ENCODE measurements around the gene DDX60. TPM values are rescaled to one million over a fixed set of nuclear protein-coding genes. Genes with fewer than 3 reads are reported as not detected.

Gene DDX60
- total RNA-seq, 1 experiment from 2014 or later: 9.2 TPM

DNA sequence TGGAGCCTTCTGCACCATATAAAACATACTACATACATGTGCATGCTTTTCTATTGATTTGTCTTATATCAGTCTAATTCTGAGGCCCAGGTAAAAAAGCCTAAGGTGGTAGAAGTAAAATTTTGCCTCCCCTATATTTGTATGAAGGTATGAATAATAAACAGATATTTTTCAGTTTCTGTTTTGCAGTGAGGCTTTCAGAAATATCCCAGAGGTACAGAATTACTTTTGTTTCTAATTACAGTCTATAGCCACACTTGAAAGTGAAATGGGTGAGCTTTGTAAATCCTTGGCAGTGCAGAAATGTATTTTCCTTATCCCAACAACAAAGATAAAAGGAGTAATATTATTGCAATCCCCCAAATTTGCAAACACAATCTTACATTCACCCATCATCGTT, 59.5 kb downstream of the DDX60 start:
- Histone ChIP-seq H3K27me3 (ENCODE audit: low read length) (no peaks in the 10 kb centered on the region), H3K9me2 (replicated peaks; ENCODE audit: insufficient read depth, low read length) (no peaks in the 10 kb centered on the region), H2AFZ (ENCODE audit: low read length) (no peak overlapping the region; the same call in 1 of the 2 replicates), H3K4me2 (ENCODE audit: low read depth, low read length, poor library complexity, severe bottlenecking) (no peak overlapping the region), H3K79me2 (ENCODE audit: low read length) (no peaks in the 10 kb centered on the region), H3K9ac (ENCODE audit: low read length) (no peak overlapping the region), H3K4me3 (ENCODE audit: low read length) (no peak overlapping the region), H4K20me1 (ENCODE audit: insufficient read depth, low read depth, low read length) (no peaks in the 10 kb centered on the region), H3K9me3 (ENCODE audit: low read length) (no peaks in the 10 kb centered on the region), H3K36me3 (ENCODE audit: insufficient read depth, low read length) (no peaks in the 10 kb centered on the region), H3K27ac (ENCODE audit: low read length) (no peak overlapping the region), H3K4me1 (ENCODE audit: low read length) (peaks cover 8% of the 10 kb centered on the region)
- DNase-seq: no peak

DNA sequence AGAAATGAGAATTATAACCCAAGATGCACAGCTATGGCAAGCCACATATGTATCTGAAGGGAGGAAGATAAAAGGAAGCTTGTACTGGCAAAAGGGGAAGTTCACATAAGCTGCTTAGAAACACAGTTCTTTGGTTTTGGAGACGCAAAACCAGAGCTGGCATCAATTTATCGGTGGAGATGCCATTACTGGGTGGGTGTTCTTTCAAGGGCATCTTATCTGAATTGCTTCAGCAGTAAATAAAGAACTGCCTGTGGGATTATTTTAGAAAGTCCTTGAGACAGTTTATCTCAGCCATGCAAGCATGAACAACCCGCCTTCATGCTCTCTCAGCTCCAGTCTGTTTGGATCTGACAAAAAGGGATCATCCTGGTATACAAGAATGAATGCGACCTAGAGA, 60.8 kb downstream of the DDX60 start:
- Histone ChIP-seq H3K4me2 (ENCODE audit: low read depth, low read length, poor library complexity, severe bottlenecking) (no peak overlapping the region), H4K20me1 (ENCODE audit: insufficient read depth, low read depth, low read length) (no peaks in the 10 kb centered on the region), H3K4me1 (ENCODE audit: low read length) (peaks cover 8% of the 10 kb centered on the region), H3K79me2 (ENCODE audit: low read length) (no peaks in the 10 kb centered on the region), H3K36me3 (ENCODE audit: insufficient read depth, low read length) (no peaks in the 10 kb centered on the region), H3K9ac (ENCODE audit: low read length) (no peak overlapping the region), H3K4me3 (ENCODE audit: low read length) (no peak overlapping the region), H2AFZ (ENCODE audit: low read length) (0 out of 2 replicates have a peak overlapping the region, but pooled peaks have one; percentile 9), H3K27me3 (ENCODE audit: low read length) (no peaks in the 10 kb centered on the region), H3K9me3 (ENCODE audit: low read length) (no peaks in the 10 kb centered on the region), H3K9me2 (replicated peaks; ENCODE audit: insufficient read depth, low read length) (no peaks in the 10 kb centered on the region), H3K27ac (ENCODE audit: low read length) (no peak overlapping the region)
- no peak for DNase-seq

DNA sequence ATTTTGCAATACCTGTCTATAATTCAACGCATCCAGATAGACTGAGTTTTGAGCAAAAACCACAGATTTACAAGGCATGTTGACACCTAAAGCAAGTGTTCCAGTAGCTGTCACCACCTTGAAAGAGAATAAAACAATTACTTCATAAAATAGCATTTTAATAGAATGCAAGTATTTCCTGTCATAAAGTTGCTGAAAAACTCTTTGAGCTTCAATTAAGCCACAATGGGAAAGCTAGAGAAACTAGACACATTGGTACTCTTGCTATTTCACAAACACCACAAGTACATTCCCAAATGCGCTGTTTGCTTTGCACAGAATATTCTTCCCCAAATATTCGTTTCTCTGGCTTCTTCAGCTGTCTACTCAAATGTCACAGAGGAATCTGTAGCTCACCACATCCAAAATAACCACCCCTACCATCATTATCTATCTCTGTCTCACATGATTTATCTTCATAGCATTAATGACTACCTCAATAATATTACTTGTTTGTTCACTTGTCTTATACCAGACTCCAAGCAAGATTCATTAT, 70.3 kb downstream of the DDX60 start:
- H3K27ac ChIP-seq (ENCODE audit: low read length): no peak overlapping the region
- H3K36me3 ChIP-seq (ENCODE audit: insufficient read depth, low read length): no peaks in the 10 kb centered on the region
- no peak overlapping the region for H3K4me3 ChIP-seq (ENCODE audit: low read length)
- H3K9me2 ChIP-seq (replicated peaks; ENCODE audit: insufficient read depth, low read length): no peaks in the 10 kb centered on the region
- no peak for DNase-seq
- H3K79me2 ChIP-seq (ENCODE audit: low read length): no peaks in the 10 kb centered on the region
- H2AFZ ChIP-seq (ENCODE audit: low read length): no peak overlapping the region
- H3K9me3 ChIP-seq (ENCODE audit: low read length): no peaks in the 10 kb centered on the region
- H4K20me1 ChIP-seq (ENCODE audit: insufficient read depth, low read depth, low read length): no peaks in the 10 kb centered on the region
- H3K9ac ChIP-seq (ENCODE audit: low read length): no peak overlapping the region
- no peaks in the 10 kb centered on the region for H3K4me1 ChIP-seq (ENCODE audit: low read length)
- no peaks in the 10 kb centered on the region for H3K27me3 ChIP-seq (ENCODE audit: low read length)
- H3K4me2 ChIP-seq (ENCODE audit: low read depth, low read length, poor library complexity, severe bottlenecking): no peak overlapping the region

DNA sequence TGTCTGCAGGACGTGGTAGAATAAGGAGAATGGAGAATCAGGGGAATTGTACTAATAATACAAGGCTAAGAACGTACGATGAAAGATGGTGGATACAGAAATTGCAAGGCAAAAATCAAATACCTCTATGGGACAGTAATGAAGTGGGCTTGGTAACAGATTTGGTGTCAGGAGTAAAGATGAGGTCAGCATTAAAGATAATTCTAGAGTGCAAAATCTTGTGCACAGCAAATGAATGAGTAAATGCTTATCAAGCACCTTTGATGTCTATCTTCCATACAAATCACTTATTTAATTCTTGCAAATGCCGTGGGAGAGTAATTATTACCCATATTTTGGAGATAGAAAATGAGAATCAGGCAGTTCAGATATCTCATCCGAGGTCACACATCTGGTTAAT, 70.9 kb downstream of the DDX60 start:
- no peak overlapping the region for H3K4me2 ChIP-seq (ENCODE audit: low read depth, low read length, poor library complexity, severe bottlenecking)
- H3K27me3 ChIP-seq (ENCODE audit: low read length): no peaks in the 10 kb centered on the region
- H3K36me3 ChIP-seq (ENCODE audit: insufficient read depth, low read length): no peaks in the 10 kb centered on the region
- H2AFZ ChIP-seq (ENCODE audit: low read length): no peak overlapping the region
- no peaks in the 10 kb centered on the region for H4K20me1 ChIP-seq (ENCODE audit: insufficient read depth, low read depth, low read length)
- no peak overlapping the region for H3K27ac ChIP-seq (ENCODE audit: low read length)
- H3K79me2 ChIP-seq (ENCODE audit: low read length): no peaks in the 10 kb centered on the region
- H3K4me1 ChIP-seq (ENCODE audit: low read length): no peaks in the 10 kb centered on the region
- H3K4me3 ChIP-seq (ENCODE audit: low read length): no peak overlapping the region
- no peaks in the 10 kb centered on the region for H3K9me3 ChIP-seq (ENCODE audit: low read length)
- H3K9ac ChIP-seq (ENCODE audit: low read length): no peak overlapping the region
- DNase-seq: no peak
- H3K9me2 ChIP-seq (replicated peaks; ENCODE audit: insufficient read depth, low read length): no peaks in the 10 kb centered on the region

DNA sequence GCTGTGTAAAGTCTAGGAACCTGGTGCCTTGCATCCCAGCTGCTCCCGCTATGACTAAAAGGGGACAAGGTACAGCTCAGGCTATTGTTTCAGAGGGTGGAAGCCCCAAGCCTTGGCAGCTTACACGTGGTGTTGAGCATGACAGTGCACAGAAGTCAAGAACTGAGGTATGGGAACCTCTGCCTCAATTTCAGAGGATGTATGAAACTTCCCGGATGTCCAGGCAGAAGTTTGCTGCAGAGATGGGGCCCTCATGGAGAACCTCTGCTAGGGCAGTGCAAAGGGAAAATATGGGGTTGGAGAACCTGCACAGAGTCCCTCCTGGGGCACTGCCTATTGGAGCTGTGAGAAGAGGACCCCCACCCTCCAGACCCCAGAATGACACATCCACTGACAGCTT, 76.6 kb downstream of the DDX60 start:
- Histone ChIP-seq H3K36me3 (ENCODE audit: insufficient read depth, low read length) (no peaks in the 10 kb centered on the region), H4K20me1 (ENCODE audit: insufficient read depth, low read depth, low read length) (no peaks in the 10 kb centered on the region)

DNA sequence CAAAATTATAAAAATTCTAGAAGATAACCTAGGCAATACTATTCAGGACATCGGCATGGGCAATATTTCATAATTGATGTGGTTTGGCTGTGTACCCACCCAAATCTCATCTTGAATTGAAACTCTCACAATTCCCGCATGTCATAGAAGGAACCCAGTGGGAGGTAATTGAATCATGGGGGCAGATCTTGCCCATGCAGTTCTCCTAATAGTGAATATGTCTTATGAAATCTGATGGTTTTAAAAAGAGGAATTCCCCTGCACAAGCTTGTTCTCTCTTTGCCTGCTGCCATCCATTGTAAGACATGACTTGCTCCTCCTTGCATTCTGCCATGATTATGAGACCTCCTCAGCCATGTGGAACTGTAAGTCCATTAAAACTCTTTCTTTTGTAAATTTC, 77.7 kb downstream of the DDX60 start:
- no peak for DNase-seq
- no peak overlapping the region for H3K9ac ChIP-seq (ENCODE audit: low read length)
- no peaks in the 10 kb centered on the region for H3K36me3 ChIP-seq (ENCODE audit: insufficient read depth, low read length)

More for the DNA sequence above, 76.6 kb downstream of the DDX60 start:
- Histone ChIP-seq H3K27me3 (ENCODE audit: low read length) (no peaks in the 10 kb centered on the region), H3K79me2 (ENCODE audit: low read length) (no peaks in the 10 kb centered on the region), H3K27ac (ENCODE audit: low read length) (no peak overlapping the region), H3K4me2 (ENCODE audit: low read depth, low read length, poor library complexity, severe bottlenecking) (no peak overlapping the region), H3K9ac (ENCODE audit: low read length) (no peak overlapping the region), H3K4me1 (ENCODE audit: low read length) (no peaks in the 10 kb centered on the region), H2AFZ (ENCODE audit: low read length) (no peak overlapping the region), H3K9me2 (replicated peaks; ENCODE audit: insufficient read depth, low read length) (no peaks in the 10 kb centered on the region), H3K9me3 (ENCODE audit: low read length) (no peaks in the 10 kb centered on the region), H3K4me3 (ENCODE audit: low read length) (no peak overlapping the region)
- no peak for DNase-seq

DNA sequence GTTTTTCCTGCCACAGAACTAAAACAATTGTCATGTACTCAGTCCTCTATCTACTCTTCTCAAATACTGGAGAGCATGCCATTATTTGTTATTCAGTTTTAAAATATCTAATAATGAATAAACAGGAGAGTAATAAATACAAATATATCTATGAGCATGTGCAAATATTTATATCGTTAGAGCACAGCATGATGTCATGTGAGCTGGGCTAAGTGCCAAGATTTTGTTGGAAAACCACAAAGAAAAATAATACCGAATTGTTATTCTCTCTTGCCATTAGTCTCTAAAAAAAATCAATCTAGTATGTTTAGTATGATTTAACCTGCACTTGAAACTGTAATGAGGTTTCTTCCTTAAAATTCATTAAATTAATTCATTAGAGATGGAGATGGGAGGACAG, 97.3 kb downstream of the DDX60 start:
- no peak for DNase-seq
- Histone ChIP-seq H3K36me3 (ENCODE audit: insufficient read depth, low read length) (no peaks in the 10 kb centered on the region), H3K4me3 (ENCODE audit: low read length) (no peak overlapping the region), H3K4me1 (ENCODE audit: low read length) (no peaks in the 10 kb centered on the region), H3K4me2 (ENCODE audit: low read depth, low read length, poor library complexity, severe bottlenecking) (no peak overlapping the region), H3K9me2 (replicated peaks; ENCODE audit: insufficient read depth, low read length) (no peaks in the 10 kb centered on the region), H3K27me3 (ENCODE audit: low read length) (no peaks in the 10 kb centered on the region), H3K79me2 (ENCODE audit: low read length) (no peaks in the 10 kb centered on the region), H3K27ac (ENCODE audit: low read length) (no peak overlapping the region), H4K20me1 (ENCODE audit: insufficient read depth, low read depth, low read length) (no peaks in the 10 kb centered on the region), H3K9me3 (ENCODE audit: low read length) (no peaks in the 10 kb centered on the region), H3K9ac (ENCODE audit: low read length) (no peak overlapping the region), H2AFZ (ENCODE audit: low read length) (no peak overlapping the region)

More for the DNA sequence above, 77.7 kb downstream of the DDX60 start:
- Histone ChIP-seq H3K27me3 (ENCODE audit: low read length) (no peaks in the 10 kb centered on the region), H4K20me1 (ENCODE audit: insufficient read depth, low read depth, low read length) (no peaks in the 10 kb centered on the region), H3K4me2 (ENCODE audit: low read depth, low read length, poor library complexity, severe bottlenecking) (no peak overlapping the region), H2AFZ (ENCODE audit: low read length) (no peak overlapping the region), H3K9me3 (ENCODE audit: low read length) (no peaks in the 10 kb centered on the region), H3K9me2 (replicated peaks; ENCODE audit: insufficient read depth, low read length) (no peaks in the 10 kb centered on the region), H3K4me1 (ENCODE audit: low read length) (no peaks in the 10 kb centered on the region), H3K27ac (ENCODE audit: low read length) (no peak overlapping the region), H3K4me3 (ENCODE audit: low read length) (no peak overlapping the region), H3K79me2 (ENCODE audit: low read length) (no peaks in the 10 kb centered on the region)

DNA sequence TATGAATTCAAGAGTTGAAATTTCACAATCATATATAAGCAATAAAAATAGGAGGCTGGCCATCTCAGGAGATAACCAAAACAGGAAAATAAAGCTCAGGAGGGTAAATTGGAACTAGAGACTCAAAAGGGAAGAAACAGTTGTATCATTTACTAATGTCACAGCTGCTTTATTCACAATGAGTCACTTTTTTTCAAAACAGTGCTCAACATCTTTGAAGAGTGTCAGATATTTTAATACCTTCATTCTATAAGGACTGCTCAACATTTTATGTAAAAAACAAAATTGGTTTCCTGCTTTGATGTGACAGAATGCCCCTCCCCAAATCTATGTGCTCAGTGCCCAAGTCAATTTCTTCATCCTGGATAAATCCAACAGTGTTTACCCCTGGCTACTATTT, 97.7 kb downstream of the DDX60 start:
- Histone ChIP-seq H3K4me2 (ENCODE audit: low read depth, low read length, poor library complexity, severe bottlenecking) (no peak overlapping the region), H3K79me2 (ENCODE audit: low read length) (no peaks in the 10 kb centered on the region), H3K9me2 (replicated peaks; ENCODE audit: insufficient read depth, low read length) (no peaks in the 10 kb centered on the region), H3K9ac (ENCODE audit: low read length) (no peak overlapping the region), H3K27me3 (ENCODE audit: low read length) (no peaks in the 10 kb centered on the region), H3K4me3 (ENCODE audit: low read length) (no peak overlapping the region), H2AFZ (ENCODE audit: low read length) (no peak overlapping the region), H3K36me3 (ENCODE audit: insufficient read depth, low read length) (no peaks in the 10 kb centered on the region), H3K27ac (ENCODE audit: low read length) (no peak overlapping the region), H4K20me1 (ENCODE audit: insufficient read depth, low read depth, low read length) (no peaks in the 10 kb centered on the region), H3K4me1 (ENCODE audit: low read length) (no peaks in the 10 kb centered on the region), H3K9me3 (ENCODE audit: low read length) (no peaks in the 10 kb centered on the region)
- no peak for DNase-seq

DNA sequence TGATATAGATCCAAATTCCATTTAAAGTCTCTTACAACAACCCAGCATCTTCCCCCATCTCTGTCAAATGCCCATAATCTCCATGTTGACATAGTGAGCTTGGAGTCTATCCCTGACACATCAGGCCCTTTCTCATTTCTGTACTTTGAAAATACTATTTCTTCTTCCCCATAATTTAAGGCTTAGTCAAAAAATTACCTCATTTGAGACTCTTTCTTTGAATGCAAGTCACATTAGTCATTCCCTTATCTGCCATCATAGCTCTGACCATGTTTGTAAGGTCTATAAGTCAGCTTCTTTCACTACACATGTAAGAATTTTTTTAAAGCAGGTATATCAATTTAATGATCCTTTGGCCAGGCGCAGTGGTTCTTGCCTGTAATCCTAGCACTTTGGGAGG, 99.9 kb downstream of the DDX60 start:
- no peaks in the 10 kb centered on the region for H3K36me3 ChIP-seq (ENCODE audit: insufficient read depth, low read length)
- DNase-seq: no peak
- no peaks in the 10 kb centered on the region for H3K9me2 ChIP-seq (replicated peaks; ENCODE audit: insufficient read depth, low read length)

More for the DNA sequence above, 99.9 kb downstream of the DDX60 start:
- Histone ChIP-seq H3K9me3 (ENCODE audit: low read length) (no peaks in the 10 kb centered on the region), H2AFZ (ENCODE audit: low read length) (no peak overlapping the region), H3K4me1 (ENCODE audit: low read length) (no peaks in the 10 kb centered on the region), H3K79me2 (ENCODE audit: low read length) (no peaks in the 10 kb centered on the region), H4K20me1 (ENCODE audit: insufficient read depth, low read depth, low read length) (no peaks in the 10 kb centered on the region), H3K4me3 (ENCODE audit: low read length) (no peak overlapping the region), H3K27me3 (ENCODE audit: low read length) (no peaks in the 10 kb centered on the region), H3K4me2 (ENCODE audit: low read depth, low read length, poor library complexity, severe bottlenecking) (no peak overlapping the region), H3K27ac (ENCODE audit: low read length) (no peak overlapping the region), H3K9ac (ENCODE audit: low read length) (no peak overlapping the region)

Data from Karpas-422 (cell line).